ENCODE measurements around the gene PPIH.

DNA sequence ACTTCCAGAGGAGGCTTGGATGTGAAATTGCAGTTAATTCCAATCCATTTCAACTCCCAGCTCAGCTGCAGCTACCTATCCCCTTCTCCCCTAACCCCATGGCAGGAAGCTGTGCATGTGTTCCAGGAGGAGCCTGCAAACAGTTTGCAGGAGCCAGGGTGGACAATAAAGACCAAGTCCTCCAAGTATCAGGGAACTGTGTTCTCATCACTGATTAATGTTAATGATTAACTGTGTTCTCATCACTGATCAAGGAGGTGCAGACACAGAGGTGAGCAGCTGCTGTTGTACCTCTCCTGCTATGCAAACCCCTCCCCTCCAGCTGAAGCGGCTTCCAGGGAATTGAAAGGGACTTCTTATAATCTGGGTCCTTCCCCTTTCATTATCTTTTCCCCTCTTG lies 62.6 kb downstream of the PPIH start:
- TF ChIP-seq, protein P1, sequence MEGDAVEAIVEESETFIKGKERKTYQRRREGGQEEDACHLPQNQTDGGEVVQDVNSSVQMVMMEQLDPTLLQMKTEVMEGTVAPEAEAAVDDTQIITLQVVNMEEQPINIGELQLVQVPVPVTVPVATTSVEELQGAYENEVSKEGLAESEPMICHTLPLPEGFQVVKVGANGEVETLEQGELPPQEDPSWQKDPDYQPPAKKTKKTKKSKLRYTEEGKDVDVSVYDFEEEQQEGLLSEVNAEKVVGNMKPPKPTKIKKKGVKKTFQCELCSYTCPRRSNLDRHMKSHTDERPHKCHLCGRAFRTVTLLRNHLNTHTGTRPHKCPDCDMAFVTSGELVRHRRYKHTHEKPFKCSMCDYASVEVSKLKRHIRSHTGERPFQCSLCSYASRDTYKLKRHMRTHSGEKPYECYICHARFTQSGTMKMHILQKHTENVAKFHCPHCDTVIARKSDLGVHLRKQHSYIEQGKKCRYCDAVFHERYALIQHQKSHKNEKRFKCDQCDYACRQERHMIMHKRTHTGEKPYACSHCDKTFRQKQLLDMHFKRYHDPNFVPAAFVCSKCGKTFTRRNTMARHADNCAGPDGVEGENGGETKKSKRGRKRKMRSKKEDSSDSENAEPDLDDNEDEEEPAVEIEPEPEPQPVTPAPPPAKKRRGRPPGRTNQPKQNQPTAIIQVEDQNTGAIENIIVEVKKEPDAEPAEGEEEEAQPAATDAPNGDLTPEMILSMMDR (IDR thresholded peaks at IDR 0.05; ENCODE audit: insufficient read depth, low read depth, low read length): no peak
- no peak for TF ChIP-seq EZH2 (IDR thresholded peaks at IDR 0.05; ENCODE audit: insufficient read depth, low read length)
